Prostate gland (tissue), 2 donors: ENCODE results near the gene RHBDD3. TPM values are rescaled to one million over a fixed set of nuclear protein-coding genes. Genes with fewer than 3 reads are reported as not detected.

Experiments used
- DNase-seq: peaks from one replicate; pipeline ENCODE4 v3.0.0-alpha.2; 2019; ENCODE audit warnings: low spot score
- H3K27ac ChIP-seq, 2 donors: fragments of 200-600 bp; sonication (generic); 2 replicates each; pipeline ENCODE4 v1.5.1; 2017 to 2019
- H3K27me3 ChIP-seq: fragments of 200-600 bp; sonication (generic); replicated peaks from 2 replicates; pipeline ENCODE4 v1.5.1; 2019; ENCODE audit not compliant: insufficient read depth
- H3K36me3 ChIP-seq, 2 donors: fragments of 200-600 bp; sonication (generic); 1 replicate in 1 of 2; 2 replicates in 1 of 2; pipeline versions ENCODE4 v1.5.1 to v1.8.1; 2017 to 2019
- H3K4me1 ChIP-seq: fragments of 200-600 bp; sonication (generic); replicated peaks from 2 replicates; pipeline ENCODE4 v1.5.1; 2019
- H3K4me3 ChIP-seq, 2 donors: fragments of 200-600 bp; sonication (generic); 2 replicates each; pipeline ENCODE4 v1.5.1; 2017 to 2019
- H3K9me3 ChIP-seq: fragments of 200-600 bp; sonication (generic); 2 replicates; pipeline ENCODE4 v1.5.1; 2017
- CTCF ChIP-seq, 4 experiments: fragments of 200-600 bp in 2 of 4; fragments of 450-650 bp in 2 of 4; sonication (generic) in 2 of 4; IDR thresholded peaks; 1 replicate in 3 of 4; 2 replicates in 1 of 4; pipeline ENCODE4 v1.5.1; 2016 to 2019; ENCODE audit warnings: antibody characterized with exemption in 4 of 4, mild to moderate bottlenecking in 2 of 4, moderate library complexity in 2 of 4
- POLR2A ChIP-seq: fragments of 450-650 bp; IDR thresholded peaks from one replicate; pipeline ENCODE4 v1.6.1; 2016; ENCODE audit warnings: antibody characterized with exemption, mild to moderate bottlenecking
- POLR2AphosphoS5 ChIP-seq: sonication (generic); formaldehyde crosslinking; IDR thresholded peaks from one replicate; pipeline ENCODE4 v1.6.1; 2017; ENCODE audit warnings: antibody characterized with exemption
- WGBS: methylation state at CpG from one replicate; pipeline ENCODE4 v1.1.5; 2018; 5-methylcytosine and 5-hydroxymethylcytosine counted together
- intact Hi-C: fragments of 100-400 bp; cut with DNase I; formaldehyde crosslinking; loops from one replicate; pipeline ENCODE4 v1.14.2; 2022
- total RNA-seq, 2 donors: library from RNA; depleted of rRNA; stranded (reverse); fragments of >200 nt; gene quantifications; one replicate each; pipeline ENCODE4 v1.1.0, GENCODE V29; 2016

RHBDD3 gene
- total RNA-seq, 2 donors from 2014 or later = 66.9 to 74.6 TPM

GRCh38 chr22:29292379-29292778 lies 24.6 kb upstream of the RHBDD3 start:
- Histone ChIP-seq H3K4me1 (peaks cover 11% of the 10 kb centered on the region), H3K27ac (no peak overlapping the region), H3K9me3 (no peaks in the 10 kb centered on the region), H3K4me3 (no peak overlapping the region), H3K27me3 (no peaks in the 10 kb centered on the region), H3K36me3 (peaks cover 18 to 26% of the 10 kb centered on the region in 2 donors)
- no peak for TF ChIP-seq CTCF (IDR thresholded peaks at IDR 0.05)
- TF ChIP-seq POLR2AphosphoS5 = no peak
- no peak for TF ChIP-seq POLR2A
- intact Hi-C loops = no loop called here
- DNase-seq = no peak

GRCh38 chr22:29291215-29291614 lies 23.4 kb upstream of the RHBDD3 start:
- Histone ChIP-seq H3K27ac (peak overlapping the region in 1 of 2 donors; percentile 2), H3K4me1 (peaks cover 9% of the 10 kb centered on the region), H3K9me3 (no peaks in the 10 kb centered on the region), H3K4me3 (no peak overlapping the region), H3K36me3 (peaks cover 15 to 23% of the 10 kb centered on the region in 2 donors), H3K27me3 (no peaks in the 10 kb centered on the region)
- TF ChIP-seq POLR2A (no peak), POLR2AphosphoS5 (no peak), CTCF (IDR thresholded peaks at IDR 0.05) (no peak)
- WGBS = 54% methylated on average over 7 of the region's 7 CpGs
- intact Hi-C loops = no loop called here
- DNase-seq = no peak

- peak overlapping the region in 1 of 2 donors; percentile 25 for H3K27ac ChIP-seq
- H3K4me3 ChIP-seq = no peak overlapping the region
- no peak for TF ChIP-seq CTCF (IDR thresholded peaks at IDR 0.05)
- no peak for TF ChIP-seq POLR2A
- no peak for TF ChIP-seq POLR2AphosphoS5
- DNase-seq = no peak
- no peaks in the 10 kb centered on the region for H3K27me3 ChIP-seq
- H3K36me3 ChIP-seq = peaks cover 13 to 21% of the 10 kb centered on the region in 2 donors
- H3K4me1 ChIP-seq = peaks cover 9% of the 10 kb centered on the region
- H3K9me3 ChIP-seq = no peaks in the 10 kb centered on the region
- 40% methylated on average over 5 of the region's 5 CpGs for WGBS
- intact Hi-C loops = no loop called here
Observed at GRCh38 chr22:29290061-29290460, 22.3 kb upstream of the RHBDD3 start.

- Histone ChIP-seq H3K27ac (no peak overlapping the region), H3K36me3 (peaks cover 21 to 23% of the 10 kb centered on the region in 2 donors), H3K4me3 (no peak overlapping the region), H3K9me3 (no peaks in the 10 kb centered on the region), H3K27me3 (no peaks in the 10 kb centered on the region), H3K4me1 (peaks cover 9% of the 10 kb centered on the region)
- DNase-seq = no peak
- TF ChIP-seq POLR2AphosphoS5 (no peak), POLR2A (no peak)
- intact Hi-C loops = no loop called here
- 14% methylated on average over 2 of the region's 2 CpGs for WGBS
Observed at GRCh38 chr22:29288837-29289236, 21.1 kb upstream of the RHBDD3 start.

- no peak overlapping the region for H3K27ac ChIP-seq
- H3K9me3 ChIP-seq = no peaks in the 10 kb centered on the region
- H3K4me1 ChIP-seq = no peaks in the 10 kb centered on the region
- H3K4me3 ChIP-seq = no peak overlapping the region
- peaks cover 28 to 30% of the 10 kb centered on the region in 2 donors for H3K36me3 ChIP-seq
- 96% methylated on average over 3 of the region's 3 CpGs for WGBS
- intact Hi-C loops = no loop called here
- no peak for DNase-seq
- TF ChIP-seq POLR2A (no peak), CTCF (IDR thresholded peaks at IDR 0.05) (no peak), POLR2AphosphoS5 (no peak)
- no peaks in the 10 kb centered on the region for H3K27me3 ChIP-seq
Observed at GRCh38 chr22:29284196-29284595, 16.4 kb upstream of the RHBDD3 start.
